Measurements from ENCODE around the gene C2CD5.

C2CD5 gene

GRCh38 chr12:22413592-22413991 is 130.8 kb downstream of the C2CD5 start:
- DNase-seq: no peak

GRCh38 chr12:22412581-22412980 is 131.8 kb downstream of the C2CD5 start:
- no peak for DNase-seq

- no peak for DNase-seq
Observed at GRCh38 chr12:22410486-22410885, 133.9 kb downstream of the C2CD5 start.

- DNase-seq: peak; percentile 39
Observed at GRCh38 chr12:22409377-22410164, 134.8 kb downstream of the C2CD5 start.

- no peak for DNase-seq
Observed at GRCh38 chr12:22408610-22409376, 135.5 kb downstream of the C2CD5 start.

- DNase-seq: no peak
Observed at GRCh38 chr12:22407397-22407796, 136.9 kb downstream of the C2CD5 start.

GRCh38 chr12:22406627-22407026 is 137.7 kb downstream of the C2CD5 start:
- DNase-seq: no peak

GRCh38 chr12:22399464-22400180 is 144.7 kb downstream of the C2CD5 start:
- no peak for DNase-seq
